ENCODE results near the gene UBL4A.

DNA sequence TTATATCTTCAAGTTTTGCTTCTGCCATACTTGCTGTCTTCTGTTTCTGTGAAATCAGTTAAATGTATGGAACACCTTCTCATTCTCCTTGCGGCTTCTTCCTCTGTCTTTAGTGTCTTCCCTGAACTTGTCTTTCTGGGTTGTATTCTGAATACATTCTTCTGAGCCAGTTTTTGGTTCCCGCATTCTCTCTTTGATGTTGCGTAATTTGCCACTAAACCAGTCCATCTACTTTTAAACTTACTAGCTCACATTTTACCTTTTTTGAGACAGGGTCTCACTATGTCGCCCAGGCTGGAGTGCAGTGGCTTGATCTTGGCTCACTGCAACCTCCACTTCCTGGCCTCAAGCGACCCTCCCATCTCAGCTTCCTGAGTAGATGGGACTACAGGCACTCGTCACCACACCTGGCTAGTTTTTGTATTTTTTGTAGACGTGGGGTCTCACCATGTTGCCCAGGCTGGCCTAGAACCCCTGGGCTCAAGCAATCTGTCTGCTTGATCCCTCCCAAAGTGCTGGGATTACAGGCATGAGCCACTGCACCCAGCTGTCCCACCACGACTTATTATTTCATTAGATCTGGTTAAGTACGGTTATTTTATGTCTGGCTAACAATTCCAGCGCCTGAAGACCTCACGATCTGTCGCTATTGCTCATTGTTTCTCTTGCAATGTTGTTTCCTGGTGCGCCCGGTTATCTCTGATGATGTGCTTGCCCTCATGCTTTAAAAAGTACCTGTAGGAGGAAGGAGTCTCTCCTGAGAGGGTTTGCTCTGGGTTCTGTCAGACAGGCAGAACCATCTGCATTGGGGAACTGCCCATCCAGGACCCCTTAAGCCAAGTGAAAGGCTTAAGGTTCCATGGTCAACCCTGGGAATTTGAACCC is 39.4 kb upstream of the UBL4A start:
- TF ChIP-seq, protein P1, sequence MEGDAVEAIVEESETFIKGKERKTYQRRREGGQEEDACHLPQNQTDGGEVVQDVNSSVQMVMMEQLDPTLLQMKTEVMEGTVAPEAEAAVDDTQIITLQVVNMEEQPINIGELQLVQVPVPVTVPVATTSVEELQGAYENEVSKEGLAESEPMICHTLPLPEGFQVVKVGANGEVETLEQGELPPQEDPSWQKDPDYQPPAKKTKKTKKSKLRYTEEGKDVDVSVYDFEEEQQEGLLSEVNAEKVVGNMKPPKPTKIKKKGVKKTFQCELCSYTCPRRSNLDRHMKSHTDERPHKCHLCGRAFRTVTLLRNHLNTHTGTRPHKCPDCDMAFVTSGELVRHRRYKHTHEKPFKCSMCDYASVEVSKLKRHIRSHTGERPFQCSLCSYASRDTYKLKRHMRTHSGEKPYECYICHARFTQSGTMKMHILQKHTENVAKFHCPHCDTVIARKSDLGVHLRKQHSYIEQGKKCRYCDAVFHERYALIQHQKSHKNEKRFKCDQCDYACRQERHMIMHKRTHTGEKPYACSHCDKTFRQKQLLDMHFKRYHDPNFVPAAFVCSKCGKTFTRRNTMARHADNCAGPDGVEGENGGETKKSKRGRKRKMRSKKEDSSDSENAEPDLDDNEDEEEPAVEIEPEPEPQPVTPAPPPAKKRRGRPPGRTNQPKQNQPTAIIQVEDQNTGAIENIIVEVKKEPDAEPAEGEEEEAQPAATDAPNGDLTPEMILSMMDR (IDR thresholded peaks at IDR 0.05) = no peak
- TF ChIP-seq POLR2A (IDR thresholded peaks at IDR 0.05) = no peak
- no peak for TF ChIP-seq POLR2AphosphoS5 (IDR thresholded peaks at IDR 0.05)
- no peak for TF ChIP-seq EP300 (IDR thresholded peaks at IDR 0.05)

Data from suprapubic skin (tissue), 4 donors.